ENCODE results near the gene DDIT3.
A peak's percentile ranks its signal among the peaks of the same experiment; 100 is the strongest.

DDIT3 gene

DNA sequence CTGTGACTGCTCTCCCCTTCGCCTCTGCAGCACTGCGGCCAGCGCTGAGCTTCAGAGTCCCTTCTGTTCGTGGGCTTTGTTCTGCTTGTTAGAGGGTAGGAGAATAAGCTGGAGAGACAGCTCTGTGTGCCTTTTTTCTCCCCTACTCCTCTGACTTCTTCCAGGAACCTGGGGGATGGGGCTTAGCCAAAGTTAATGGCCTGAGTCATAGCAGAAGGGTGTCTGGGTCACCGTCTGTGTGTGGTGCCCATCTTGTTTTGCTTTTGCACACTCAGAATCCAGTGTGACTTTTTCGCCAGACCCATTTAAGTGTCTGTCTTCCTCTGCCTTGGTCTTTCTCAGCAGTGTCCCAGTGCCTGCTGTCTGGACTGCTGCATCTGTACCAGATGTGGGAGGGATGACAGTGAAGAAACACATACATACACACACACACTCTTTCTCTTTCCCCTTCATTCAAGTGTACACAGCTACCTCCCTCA, 32.6 kb upstream of the DDIT3 start:
- Histone ChIP-seq H3K4me1 (ENCODE audit: control insufficient read depth, insufficient read depth, low read length) (peaks cover 9% of the 10 kb centered on the region), H3K27me3 (replicated peaks; ENCODE audit: control insufficient read depth, insufficient read depth, low read length) (peaks cover 50% of the 10 kb centered on the region), H3K9me3 (ENCODE audit: control insufficient read depth, low read length) (no peaks in the 10 kb centered on the region), H3K9ac (ENCODE audit: low read length) (no peak overlapping the region), H3K4me3 (ENCODE audit: low read length) (no peak overlapping the region), H3K36me3 (ENCODE audit: control insufficient read depth, insufficient read depth, low read length, severe bottlenecking) (no peaks in the 10 kb centered on the region)
- DNase-seq (ENCODE audit: low read depth): peak; percentile 8

DNA sequence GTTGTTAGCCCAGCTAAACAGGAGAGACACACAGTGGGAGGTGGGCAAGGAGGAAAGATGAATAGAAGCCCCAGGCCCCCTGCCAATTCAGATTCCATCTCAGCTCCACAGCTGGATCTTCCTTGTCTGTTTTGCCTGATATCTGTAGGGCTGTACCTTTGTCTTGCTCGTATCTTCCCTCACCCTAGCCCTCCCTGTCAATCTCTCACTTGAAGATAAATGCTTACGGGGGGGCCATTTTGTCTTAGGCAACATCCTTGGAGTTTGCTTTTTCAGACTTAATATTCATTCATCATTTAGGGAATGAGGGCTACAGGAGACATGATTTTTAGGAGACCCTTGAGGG, 32.0 kb upstream of the DDIT3 start:
- H3K27me3 ChIP-seq (replicated peaks; ENCODE audit: control insufficient read depth, insufficient read depth, low read length): peaks cover 50% of the 10 kb centered on the region
- H3K36me3 ChIP-seq (ENCODE audit: control insufficient read depth, insufficient read depth, low read length, severe bottlenecking): no peaks in the 10 kb centered on the region
- no peak for DNase-seq (ENCODE audit: low read depth)
- no peaks in the 10 kb centered on the region for H3K9me3 ChIP-seq (ENCODE audit: control insufficient read depth, low read length)
- no peak overlapping the region for H3K4me3 ChIP-seq (ENCODE audit: low read length)
- peaks cover 11% of the 10 kb centered on the region for H3K4me1 ChIP-seq (ENCODE audit: control insufficient read depth, insufficient read depth, low read length)
- H3K9ac ChIP-seq (ENCODE audit: low read length): no peak overlapping the region

DNA sequence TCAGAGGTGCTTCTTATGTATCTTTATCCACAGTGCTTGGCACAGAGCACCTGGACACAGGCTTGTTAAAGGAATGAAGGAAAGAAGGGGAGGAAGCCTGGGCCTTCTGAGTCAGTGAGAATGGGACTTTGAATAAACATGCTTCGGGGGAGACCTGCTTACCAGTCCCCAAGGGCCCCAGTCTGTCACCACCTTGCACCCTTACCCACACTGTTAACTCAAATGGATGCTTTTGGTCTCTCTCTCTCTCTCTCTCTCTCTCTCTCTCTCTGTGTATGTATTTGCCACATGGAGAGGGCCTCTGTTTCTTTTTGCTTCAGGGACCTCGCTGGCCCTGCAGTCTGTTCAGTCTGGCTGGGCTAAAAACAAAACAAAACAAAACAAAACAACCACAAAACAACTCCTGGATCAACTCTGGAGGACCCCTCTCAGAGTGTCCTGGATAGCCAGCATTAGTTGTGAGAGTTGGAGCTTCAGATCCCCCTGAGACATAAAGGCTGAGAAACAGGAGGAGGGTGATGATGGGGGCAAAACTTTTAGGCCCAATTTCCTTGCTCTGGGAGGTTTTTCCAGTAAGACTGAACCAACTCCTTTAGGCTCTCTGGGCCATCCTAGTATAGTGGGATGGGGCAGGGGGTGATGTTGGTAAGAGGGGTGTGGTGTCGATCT, 31.5 kb upstream of the DDIT3 start:
- H3K9ac ChIP-seq (ENCODE audit: low read length): no peak overlapping the region
- H3K4me3 ChIP-seq (ENCODE audit: low read length): no peak overlapping the region
- DNase-seq (ENCODE audit: low read depth): no peak
- no peaks in the 10 kb centered on the region for H3K36me3 ChIP-seq (ENCODE audit: control insufficient read depth, insufficient read depth, low read length, severe bottlenecking)
- peaks cover 12% of the 10 kb centered on the region for H3K4me1 ChIP-seq (ENCODE audit: control insufficient read depth, insufficient read depth, low read length)
- no peaks in the 10 kb centered on the region for H3K9me3 ChIP-seq (ENCODE audit: control insufficient read depth, low read length)
- peaks cover 50% of the 10 kb centered on the region for H3K27me3 ChIP-seq (replicated peaks; ENCODE audit: control insufficient read depth, insufficient read depth, low read length)

- H3K27me3 ChIP-seq (replicated peaks; ENCODE audit: control insufficient read depth, insufficient read depth, low read length): peaks cover 50% of the 10 kb centered on the region
- no peaks in the 10 kb centered on the region for H3K36me3 ChIP-seq (ENCODE audit: control insufficient read depth, insufficient read depth, low read length, severe bottlenecking)
- no peak overlapping the region for H3K4me3 ChIP-seq (ENCODE audit: low read length)
- no peak for DNase-seq (ENCODE audit: low read depth)
- H3K4me1 ChIP-seq (ENCODE audit: control insufficient read depth, insufficient read depth, low read length): peaks cover 17% of the 10 kb centered on the region
- no peak overlapping the region for H3K9ac ChIP-seq (ENCODE audit: low read length)
- no peaks in the 10 kb centered on the region for H3K9me3 ChIP-seq (ENCODE audit: control insufficient read depth, low read length)
Observed at GRCh38 chr12:57550641-57551549, 30.6 kb upstream of the DDIT3 start.

GRCh38 chr12:57549909-57550640, 29.8 kb upstream of the DDIT3 start, which contains the start of gene KIF5A:
KIF5A (plus strand) TSS chr12:57550044; CDS start chr12:57550272, 228 bp downstream.
- Histone ChIP-seq H3K4me1 (ENCODE audit: control insufficient read depth, insufficient read depth, low read length) (peaks cover 23% of the 10 kb centered on the region), H3K36me3 (ENCODE audit: control insufficient read depth, insufficient read depth, low read length, severe bottlenecking) (no peaks in the 10 kb centered on the region), H3K4me3 (ENCODE audit: low read length) (no peak within 1 kb of the TSS), H3K9me3 (ENCODE audit: control insufficient read depth, low read length) (no peaks in the 10 kb centered on the region), H3K27me3 (replicated peaks; ENCODE audit: control insufficient read depth, insufficient read depth, low read length) (peaks cover 50% of the 10 kb centered on the region), H3K9ac (ENCODE audit: low read length) (no peak within 1 kb of the TSS)
- peak; percentile 58 for DNase-seq (ENCODE audit: low read depth)

- DNase-seq (ENCODE audit: low read depth): no peak
- H3K9me3 ChIP-seq (ENCODE audit: control insufficient read depth, low read length): no peaks in the 10 kb centered on the region
- H3K4me3 ChIP-seq (ENCODE audit: low read length): no peak overlapping the region
- peaks cover 23% of the 10 kb centered on the region for H3K4me1 ChIP-seq (ENCODE audit: control insufficient read depth, insufficient read depth, low read length)
- H3K9ac ChIP-seq (ENCODE audit: low read length): no peak overlapping the region
- H3K27me3 ChIP-seq (replicated peaks; ENCODE audit: control insufficient read depth, insufficient read depth, low read length): peaks cover 44% of the 10 kb centered on the region
- no peaks in the 10 kb centered on the region for H3K36me3 ChIP-seq (ENCODE audit: control insufficient read depth, insufficient read depth, low read length, severe bottlenecking)
Observed at GRCh38 chr12:57549203-57549908, 29.0 kb upstream of the DDIT3 start.

GRCh38 chr12:57548488-57548887, 28.2 kb upstream of the DDIT3 start:
- DNase-seq (ENCODE audit: low read depth): no peak
- Histone ChIP-seq H3K9me3 (ENCODE audit: control insufficient read depth, low read length) (no peaks in the 10 kb centered on the region), H3K9ac (ENCODE audit: low read length) (no peak overlapping the region), H3K4me1 (ENCODE audit: control insufficient read depth, insufficient read depth, low read length) (peaks cover 28% of the 10 kb centered on the region), H3K27me3 (replicated peaks; ENCODE audit: control insufficient read depth, insufficient read depth, low read length) (peaks cover 39% of the 10 kb centered on the region), H3K4me3 (ENCODE audit: low read length) (no peak overlapping the region), H3K36me3 (ENCODE audit: control insufficient read depth, insufficient read depth, low read length, severe bottlenecking) (no peaks in the 10 kb centered on the region)

DNA sequence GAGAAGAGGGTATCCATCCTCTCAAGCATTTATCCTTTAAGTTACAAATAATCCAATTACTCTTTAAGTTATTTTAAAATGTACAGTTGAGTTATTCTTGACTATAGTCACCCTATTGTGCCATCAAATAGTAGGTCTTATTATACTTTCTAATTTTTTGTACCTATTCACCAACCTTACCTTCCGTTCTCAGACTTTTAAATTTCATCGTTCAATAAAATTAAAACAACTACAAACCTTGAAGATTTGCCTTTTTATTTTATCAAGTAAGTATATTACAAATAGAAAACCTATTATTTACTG, 27.6 kb upstream of the DDIT3 start:
- peaks cover 27% of the 10 kb centered on the region for H3K4me1 ChIP-seq (ENCODE audit: control insufficient read depth, insufficient read depth, low read length)
- H3K4me3 ChIP-seq (ENCODE audit: low read length): no peak overlapping the region
- H3K9ac ChIP-seq (ENCODE audit: low read length): no peak overlapping the region
- no peaks in the 10 kb centered on the region for H3K36me3 ChIP-seq (ENCODE audit: control insufficient read depth, insufficient read depth, low read length, severe bottlenecking)
- no peak for DNase-seq (ENCODE audit: low read depth)
- H3K27me3 ChIP-seq (replicated peaks; ENCODE audit: control insufficient read depth, insufficient read depth, low read length): peaks cover 39% of the 10 kb centered on the region
- no peaks in the 10 kb centered on the region for H3K9me3 ChIP-seq (ENCODE audit: control insufficient read depth, low read length)

DNA sequence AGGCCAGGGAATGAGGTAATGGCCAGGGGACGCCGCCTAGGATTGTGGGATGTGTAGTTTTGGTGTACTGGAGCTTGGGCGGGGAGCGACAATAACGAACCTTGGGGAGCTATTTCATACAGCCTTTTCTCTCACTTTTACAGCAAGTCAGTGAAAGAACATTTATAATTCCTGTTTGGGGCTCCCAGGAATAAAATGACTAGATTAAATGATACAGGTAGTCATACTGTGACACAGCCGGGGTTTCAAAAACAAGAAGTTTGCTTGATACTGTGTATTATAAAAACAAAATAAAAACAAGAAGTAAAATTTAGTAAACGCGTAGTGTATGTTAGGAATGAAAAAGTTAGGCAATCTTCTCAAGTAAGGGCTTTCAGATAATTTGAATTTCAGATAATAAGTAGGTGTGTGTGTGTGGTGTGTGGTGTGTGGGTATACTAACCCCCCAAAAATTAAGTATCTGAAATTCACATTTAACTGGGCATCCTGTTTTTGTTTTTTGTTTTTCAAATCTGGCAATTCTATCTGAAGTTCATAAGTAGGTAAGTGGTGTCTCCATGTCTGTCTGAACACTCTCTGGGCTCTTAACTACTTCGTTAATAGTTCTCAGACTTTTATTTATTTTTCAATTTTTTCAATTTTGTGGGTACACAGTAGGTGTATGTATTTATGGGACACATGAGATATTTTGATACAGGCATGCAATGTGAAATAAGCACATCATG, 27.1 kb upstream of the DDIT3 start:
- H3K9me3 ChIP-seq (ENCODE audit: control insufficient read depth, low read length): no peaks in the 10 kb centered on the region
- H3K36me3 ChIP-seq (ENCODE audit: control insufficient read depth, insufficient read depth, low read length, severe bottlenecking): peaks cover under 1% of the 10 kb centered on the region
- DNase-seq (ENCODE audit: low read depth): no peak
- peaks cover 39% of the 10 kb centered on the region for H3K27me3 ChIP-seq (replicated peaks; ENCODE audit: control insufficient read depth, insufficient read depth, low read length)
- peaks cover 24% of the 10 kb centered on the region for H3K4me1 ChIP-seq (ENCODE audit: control insufficient read depth, insufficient read depth, low read length)
- H3K4me3 ChIP-seq (ENCODE audit: low read length): peak overlapping the region; percentile 98
- H3K9ac ChIP-seq (ENCODE audit: low read length): peak overlapping the region; percentile 97

DNA sequence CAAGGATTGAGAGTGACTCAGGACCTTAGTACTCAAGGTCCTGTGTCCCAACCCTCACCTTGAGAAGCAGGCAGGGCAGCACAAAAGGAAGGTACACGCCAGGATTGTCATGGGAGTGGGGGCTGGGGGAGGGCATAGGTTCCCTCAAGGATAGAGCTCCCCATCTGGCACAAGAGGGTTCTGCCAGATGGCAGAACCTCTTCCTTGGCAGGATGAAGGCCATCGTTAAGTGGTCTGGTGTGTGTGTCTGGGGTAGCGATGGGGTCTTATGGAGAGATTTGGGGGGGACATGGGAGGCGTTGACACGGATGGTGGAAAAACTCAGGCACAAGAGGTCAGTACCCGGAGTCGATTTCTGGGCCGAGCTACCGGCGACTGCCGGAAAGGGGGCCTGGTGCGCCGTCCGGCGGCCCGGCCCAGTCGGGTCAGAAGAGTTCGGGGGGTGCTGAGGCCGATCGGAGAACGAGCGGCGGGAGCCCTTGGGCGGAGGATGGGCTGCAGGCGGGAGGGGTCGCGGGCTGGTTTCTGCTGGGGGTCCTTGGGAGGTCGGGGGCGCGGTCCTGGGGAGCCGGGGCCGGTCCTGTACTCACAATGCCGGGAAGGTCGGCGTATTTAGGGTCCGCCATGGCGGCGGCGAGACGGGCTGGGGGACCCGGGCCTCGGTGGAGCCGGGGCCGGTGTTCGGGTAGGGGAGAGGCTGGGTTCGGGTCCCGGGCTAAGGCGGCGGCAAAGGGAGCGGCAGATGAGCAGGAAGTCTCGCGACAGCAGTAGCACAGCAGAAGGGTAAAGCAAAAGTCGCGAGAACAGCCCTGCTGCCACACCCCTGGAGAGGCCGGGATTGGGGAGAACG, 26.3 kb upstream of the DDIT3 start, which contains the start of gene DCTN2:
Gene DCTN2 (minus strand): TSS at position 755 of the 850 bp plus-strand sequence. CDS start 129 bp downstream, at position 626.
- Histone ChIP-seq H3K36me3 (ENCODE audit: control insufficient read depth, insufficient read depth, low read length, severe bottlenecking) (peaks cover 7% of the 10 kb centered on the region), H3K4me3 (ENCODE audit: low read length) (peak within 1 kb of the TSS; percentile 98), H3K4me1 (ENCODE audit: control insufficient read depth, insufficient read depth, low read length) (peaks cover 24% of the 10 kb centered on the region), H3K9ac (ENCODE audit: low read length) (peak within 1 kb of the TSS; percentile 97), H3K27me3 (replicated peaks; ENCODE audit: control insufficient read depth, insufficient read depth, low read length) (peaks cover 35% of the 10 kb centered on the region), H3K9me3 (ENCODE audit: control insufficient read depth, low read length) (no peaks in the 10 kb centered on the region)
- DNase-seq (ENCODE audit: low read depth): peak; percentile 99
